B cell (primary cell): ENCODE results near the gene PHETA2. TPM values are rescaled to one million over a fixed set of nuclear protein-coding genes. Genes with fewer than 3 reads are reported as not detected.
"Not testable (repeated sequence)": the region's sequence is repeated elsewhere in the genome, so short reads cannot be mapped to it uniquely, and the experiment has no call there.

ENCODE experiments used
- ATAC-seq: fragments of 200-7000 bp; cut with Tn5 transposase; one replicate; pipeline ENCODE4 v1.10.0; 2021; ENCODE audit warnings: low read depth, mild to moderate bottlenecking, moderate number of reproducible peaks, moderate library complexity
- CTCF ChIA-PET: fragments of 350-600 bp; sonication (Branson Sonifier 250); formaldehyde crosslinking; loops from one replicate; lab custom pipeline; 2021; ENCODE audit warnings: antibody characterized with exemption, inconsistent platforms; lab: Charles Lee
- POLR2A ChIA-PET: fragments of 350-600 bp; sonication (Branson Sonifier 250); formaldehyde crosslinking; loops from one replicate; lab custom pipeline; 2021; ENCODE audit warnings: antibody characterized with exemption; lab: Charles Lee
- DNase-seq: peaks from one replicate; pipeline ENCODE4 v3.0.0; 2013
- H2AFZ ChIP-seq: 2 replicates; pipeline ENCODE4 v1.6.1; 2012; ENCODE audit warnings: mild to moderate bottlenecking, low read depth, low read length; ENCODE audit not compliant: insufficient read depth, poor library complexity, severe bottlenecking
- H3K27ac ChIP-seq, 2 donors: 1 replicate in 1 of 2; 2 replicates in 1 of 2; pipeline ENCODE4 v1.5.1; 2012 to 2013; ENCODE audit warnings: low read length in 2 of 2, mild to moderate bottlenecking in 2 of 2, moderate library complexity in 1 of 2
- H3K27me3 ChIP-seq, 4 experiments: fragments of 200-600 bp in 1 of 4; sonication (generic) in 1 of 4; replicated peaks in 1 of 4; 1 replicate in 2 of 4; 2 replicates in 2 of 4; pipeline versions ENCODE4 v1.6.1 to v1.7.0; 2013 to 2016; ENCODE audit warnings: low read length in 3 of 4, mild to moderate bottlenecking in 2 of 4, mixed read lengths in 1 of 4, moderate library complexity in 1 of 4; ENCODE audit not compliant: insufficient read depth in 4 of 4, control insufficient read depth in 3 of 4; ENCODE audit errors: control extremely low read depth in 1 of 4
- H3K36me3 ChIP-seq, 2 experiments: replicated peaks in 1 of 2; 1 replicate in 1 of 2; 2 replicates in 1 of 2; pipeline versions ENCODE4 v1.6.1 to v1.7.1; 2013; ENCODE audit warnings: low read length in 1 of 2; ENCODE audit not compliant: insufficient read depth in 2 of 2, control insufficient read depth in 1 of 2; ENCODE audit errors: control extremely low read depth in 1 of 2, extremely low read depth in 1 of 2
- H3K4me1 ChIP-seq, 2 donors: fragments of 200-600 bp in 1 of 2; sonication (generic) in 1 of 2; 1 replicate in 1 of 2; 2 replicates in 1 of 2; pipeline versions ENCODE4 v1.5.1 to v1.6.1; 2013 to 2017; ENCODE audit warnings: low read length in 2 of 2; ENCODE audit not compliant: control insufficient read depth in 2 of 2, insufficient read depth in 2 of 2
- H3K4me2 ChIP-seq: replicated peaks from 2 replicates; pipeline ENCODE3; 2012; ENCODE audit warnings: mild to moderate bottlenecking, low read depth, low read length; ENCODE audit not compliant: poor library complexity, severe bottlenecking
- H3K4me3 ChIP-seq, 5 experiments: fragments of 200-600 bp in 1 of 5; sonication (generic) in 1 of 5; 1 replicate in 3 of 5; 2 replicates in 2 of 5; pipeline versions ENCODE4 v1.5.1 to v1.7.0; 2011 to 2016; ENCODE audit warnings: low read length in 4 of 5, mild to moderate bottlenecking in 4 of 5, low read depth in 2 of 5, control low read depth in 1 of 5, moderate library complexity in 1 of 5; ENCODE audit not compliant: insufficient read depth in 1 of 5; ENCODE audit errors: control extremely low read depth in 1 of 5, extremely low read depth in 1 of 5
- H3K79me2 ChIP-seq: fragments of 200-600 bp; sonication (generic); one replicate; pipeline ENCODE4 v1.6.0; 2016; ENCODE audit warnings: low read length; ENCODE audit not compliant: control insufficient read depth, insufficient read depth
- H3K9ac ChIP-seq: fragments of 200-600 bp; sonication (generic); 2 replicates; pipeline ENCODE4 v1.6.1; 2017; ENCODE audit warnings: mild to moderate bottlenecking, low read length, moderate library complexity
- H3K9me3 ChIP-seq, 3 donors: one replicate each; pipeline versions ENCODE4 v1.6.1 to v1.7.1; 2013; ENCODE audit warnings: low read length in 2 of 3; ENCODE audit not compliant: control insufficient read depth in 2 of 3, insufficient read depth in 1 of 3; ENCODE audit errors: control extremely low read depth in 1 of 3
- H4K20me1 ChIP-seq: 2 replicates; pipeline ENCODE4 v1.6.0; 2012; ENCODE audit warnings: mild to moderate bottlenecking, low read length; ENCODE audit not compliant: insufficient read depth, control insufficient read depth, poor library complexity, severe bottlenecking
- H3K27ac Mint-ChIP-seq: one replicate; pipeline ENCODE4 v1.8.0; 2021; ENCODE audit warnings: mixed read lengths
- H3K27me3 Mint-ChIP-seq: one replicate; pipeline ENCODE4 v1.8.0; 2021; ENCODE audit warnings: mixed read lengths
- H3K4me1 Mint-ChIP-seq: one replicate; pipeline ENCODE4 v1.8.0; 2021; ENCODE audit warnings: mixed read lengths
- H3K4me3 Mint-ChIP-seq: one replicate; pipeline ENCODE4 v1.8.0; 2021; ENCODE audit warnings: mixed read lengths
- H3K9me3 Mint-ChIP-seq: one replicate; pipeline ENCODE4 v1.8.0; 2022; ENCODE audit warnings: mixed read lengths; ENCODE audit not compliant: insufficient read depth
- EZH2 ChIP-seq: IDR thresholded peaks from 2 replicates; pipeline ENCODE4 v1.6.1; 2012; ENCODE audit warnings: borderline replicate concordance, low read depth, mild to moderate bottlenecking, moderate library complexity, low read length; ENCODE audit not compliant: insufficient read depth, poor library complexity, severe bottlenecking
- WGBS: methylation state at CpG from one replicate; pipeline ENCODE4 v1.1.5; 2013; ENCODE audit warnings: missing lambda C conversion rate; ENCODE audit not compliant: insufficient coverage; 5-methylcytosine and 5-hydroxymethylcytosine counted together
- intact Hi-C: fragments of 100-400 bp; cut with micrococcal nuclease; formaldehyde crosslinking; loops from one replicate; pipeline ENCODE4 v1.10.0; 2022
- polyA plus RNA-seq: library from polyadenylated mRNA; depleted of rRNA; stranded (reverse); fragments of >200 nt; gene quantifications from 2 replicates; pipeline ENCODE4 v1.2.3, GENCODE V29; 2012
- total RNA-seq, 2 donors: library from RNA; stranded (reverse); fragments of 120-200 nt in 1 of 2; gene quantifications; 1 replicate in 1 of 2; 2 replicates in 1 of 2; pipeline versions ENCODE4 v1.2.3 to v1.2.4, GENCODE V29; 2013 to 2022
- TF ChIP-seq, protein P1 (sequence below): fragments of 200-600 bp; IDR thresholded peaks from one replicate; pipeline ENCODE4 v1.8.0; 2022; ENCODE audit warnings: antibody characterized with exemption, mild to moderate bottlenecking

Gene PHETA2
- total and polyA plus RNA-seq, 2 donors (not counting 1 experiment from before 2014, with no cell fraction given), result 1.1 to 3.8 TPM

DNA sequence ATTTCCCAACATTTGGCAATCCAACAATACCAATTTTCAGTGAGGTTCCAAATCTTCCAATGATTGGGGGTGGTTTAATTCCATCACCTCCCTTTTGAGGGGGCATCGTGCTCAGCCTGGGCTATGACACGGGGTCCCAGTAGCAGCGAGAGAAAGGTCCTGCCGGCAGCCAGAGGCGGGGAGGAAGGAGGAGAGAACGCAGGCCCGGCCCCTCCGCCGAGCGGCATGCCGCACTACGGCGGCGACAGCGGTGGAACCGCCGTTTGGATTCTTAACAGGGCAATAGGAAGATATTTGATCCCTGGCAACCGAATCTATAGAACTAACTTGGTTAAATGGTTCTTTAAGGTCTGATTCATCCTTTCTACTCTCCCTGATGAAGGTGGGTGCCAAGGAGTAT lies 34.8 kb downstream of the PHETA2 start:
- ATAC-seq, result no peak
- H3K4me2 ChIP-seq, result no peak overlapping the region
- Mint-ChIP-seq H3K9me3 (no peaks in the 10 kb centered on the region), H3K4me3 (no peak overlapping the region), H3K4me1 (no peaks in the 10 kb centered on the region), H3K27ac (no peak overlapping the region), H3K27me3 (no peaks in the 10 kb centered on the region)
- no peak for TF ChIP-seq EZH2
- TF ChIP-seq, protein P1, sequence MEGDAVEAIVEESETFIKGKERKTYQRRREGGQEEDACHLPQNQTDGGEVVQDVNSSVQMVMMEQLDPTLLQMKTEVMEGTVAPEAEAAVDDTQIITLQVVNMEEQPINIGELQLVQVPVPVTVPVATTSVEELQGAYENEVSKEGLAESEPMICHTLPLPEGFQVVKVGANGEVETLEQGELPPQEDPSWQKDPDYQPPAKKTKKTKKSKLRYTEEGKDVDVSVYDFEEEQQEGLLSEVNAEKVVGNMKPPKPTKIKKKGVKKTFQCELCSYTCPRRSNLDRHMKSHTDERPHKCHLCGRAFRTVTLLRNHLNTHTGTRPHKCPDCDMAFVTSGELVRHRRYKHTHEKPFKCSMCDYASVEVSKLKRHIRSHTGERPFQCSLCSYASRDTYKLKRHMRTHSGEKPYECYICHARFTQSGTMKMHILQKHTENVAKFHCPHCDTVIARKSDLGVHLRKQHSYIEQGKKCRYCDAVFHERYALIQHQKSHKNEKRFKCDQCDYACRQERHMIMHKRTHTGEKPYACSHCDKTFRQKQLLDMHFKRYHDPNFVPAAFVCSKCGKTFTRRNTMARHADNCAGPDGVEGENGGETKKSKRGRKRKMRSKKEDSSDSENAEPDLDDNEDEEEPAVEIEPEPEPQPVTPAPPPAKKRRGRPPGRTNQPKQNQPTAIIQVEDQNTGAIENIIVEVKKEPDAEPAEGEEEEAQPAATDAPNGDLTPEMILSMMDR, result no peak
- H3K79me2 ChIP-seq, result no peaks in the 10 kb centered on the region
- CTCF ChIA-PET, result no interaction called here
- no peaks in the 10 kb centered on the region for H3K27me3 ChIP-seq
- over 99% methylated on average over 16 of the region's 18 CpGs for WGBS
- no peaks in the 10 kb centered on the region for H3K4me1 ChIP-seq
- intact Hi-C loops, result no loop called here
- POLR2A ChIA-PET, result no interaction called here
- no peaks in the 10 kb centered on the region for H4K20me1 ChIP-seq
- H3K4me3 ChIP-seq, result no peak overlapping the region
- no peak overlapping the region for H3K9ac ChIP-seq
- no peak for DNase-seq
- H2AFZ ChIP-seq, result no peak overlapping the region
- peaks cover 4 to 17% (median 15%) of the 10 kb centered on the region in 3 donors for H3K9me3 ChIP-seq
- H3K36me3 ChIP-seq, result no peaks in the 10 kb centered on the region
- H3K27ac ChIP-seq, result no peak overlapping the region

DNA sequence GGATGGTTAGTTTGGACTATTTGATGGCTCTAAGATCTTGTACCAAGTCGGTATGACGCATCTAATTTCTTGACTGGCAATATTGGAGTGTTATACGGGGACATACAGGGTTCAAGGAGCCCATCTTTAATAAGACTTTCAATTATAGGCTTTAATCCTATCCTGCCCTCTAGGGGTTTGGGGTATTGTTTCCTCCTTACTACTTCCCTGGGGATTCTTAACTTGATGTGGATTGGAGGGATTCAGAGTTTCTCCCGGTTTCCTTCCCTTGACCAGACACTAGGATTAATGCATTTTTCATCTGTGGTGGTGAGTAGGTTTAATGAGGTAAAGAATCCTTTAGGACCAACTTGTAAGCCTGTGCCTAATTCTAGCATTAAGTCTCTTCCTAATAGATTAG lies 37.8 kb downstream of the PHETA2 start:
- no peaks in the 10 kb centered on the region for H3K36me3 ChIP-seq
- no peak overlapping the region for H3K9ac ChIP-seq
- H3K4me1 Mint-ChIP-seq, result no peaks in the 10 kb centered on the region
- no peak overlapping the region for H3K4me2 ChIP-seq
- ChIA-PET CTCF (interaction anchor here (0.7 to 5.1 kb wide), 5 partner anchors 18 to 289 kb away, joined by 3 to 45 read pairs (median 8); partner anchors contain the start of genes NDUFA6 and SEPTIN3), POLR2A (no interaction called here)
- WGBS, result 100% methylated on average over 2 of the region's 4 CpGs
- no peak overlapping the region for H3K4me3 ChIP-seq
- no peak overlapping the region for H3K27ac Mint-ChIP-seq
- H3K27me3 ChIP-seq, result no peaks in the 10 kb centered on the region
- H3K9me3 ChIP-seq, result peaks cover 0 to 22% (median 11%) of the 10 kb centered on the region in 3 donors
- no peak overlapping the region for H3K27ac ChIP-seq
- no peak for DNase-seq
- TF ChIP-seq, protein P1, result no peak
- TF ChIP-seq EZH2, result no peak
- no peak for ATAC-seq
- H3K9me3 Mint-ChIP-seq, result peaks cover 2% of the 10 kb centered on the region
- intact Hi-C loops, result no loop called here
- H2AFZ ChIP-seq, result no peak overlapping the region
- no peaks in the 10 kb centered on the region for H3K27me3 Mint-ChIP-seq
- H3K4me3 Mint-ChIP-seq, result no peak overlapping the region
- no peaks in the 10 kb centered on the region for H4K20me1 ChIP-seq
- no peaks in the 10 kb centered on the region for H3K4me1 ChIP-seq
- H3K79me2 ChIP-seq, result no peaks in the 10 kb centered on the region

DNA sequence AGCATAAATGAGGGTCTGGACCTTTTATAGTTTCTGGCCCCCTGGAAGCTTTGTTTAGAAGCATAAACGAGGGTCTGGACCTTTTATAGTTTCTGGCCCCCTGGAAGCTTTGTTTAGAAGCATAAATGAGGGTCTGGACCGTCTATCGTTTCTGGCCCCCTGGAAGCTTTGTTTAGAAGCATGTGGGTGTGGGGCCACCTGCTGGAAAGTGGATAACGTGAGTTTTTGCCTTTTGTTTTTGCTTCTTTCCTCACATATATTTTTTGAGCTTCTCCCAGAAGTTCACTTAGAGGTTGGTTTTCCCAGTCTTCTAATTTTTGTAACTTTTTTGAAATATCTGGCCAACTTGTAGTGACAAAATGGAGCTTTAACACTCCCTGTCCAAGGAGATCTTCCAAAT lies 38.7 kb downstream of the PHETA2 start:
- no CpG with 5 or more reads among the region's 4 CpGs for WGBS
- H3K4me1 Mint-ChIP-seq, ATAC-seq, H3K9me3 Mint-ChIP-seq, H3K4me3 Mint-ChIP-seq, H3K36me3 ChIP-seq, H3K27ac Mint-ChIP-seq, POLR2A ChIA-PET, H3K79me2 ChIP-seq, DNase-seq, H3K4me2 ChIP-seq, H3K27ac ChIP-seq, H3K9ac ChIP-seq, H3K27me3 Mint-ChIP-seq, H2AFZ ChIP-seq, H4K20me1 ChIP-seq, H3K27me3 ChIP-seq, H3K4me1 ChIP-seq, H3K4me3 ChIP-seq, intact Hi-C loops: not testable (repeated sequence)
- CTCF ChIA-PET, result interaction anchor here (0.6 to 5.1 kb wide), 11 partner anchors 9 to 414 kb away, joined by 3 to 45 read pairs (median 3); partner anchors contain the start of genes MEI1, NDUFA6 and SEPTIN3
- H3K9me3 ChIP-seq, result peaks cover 0 to 24% (median 11%) of the 10 kb centered on the region in 3 donors
